Measurements from ENCODE around the gene CDC14A.
A peak's percentile ranks its signal among the peaks of the same experiment; 100 is the strongest.

Gene CDC14A

DNA sequence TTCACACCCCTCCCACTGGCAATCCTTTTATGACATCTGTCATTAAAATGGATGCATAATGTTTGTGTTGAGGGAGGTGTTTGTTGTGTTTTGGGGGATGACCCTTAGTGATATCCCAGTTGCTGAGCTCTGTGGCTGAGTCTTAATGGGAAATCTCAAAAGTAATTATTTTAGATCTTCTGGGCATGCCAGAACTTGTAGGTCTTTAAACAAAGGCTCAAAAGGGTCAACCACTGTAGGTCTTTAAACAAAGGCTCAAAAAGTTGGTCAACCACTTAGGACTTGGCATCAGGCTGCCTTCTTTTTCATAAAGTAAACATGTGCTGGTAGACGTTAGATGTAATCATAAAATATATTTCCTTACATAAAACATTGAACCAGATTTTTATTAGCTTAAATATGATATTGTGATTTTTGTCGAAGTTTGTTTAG lies 78.0 kb downstream of the CDC14A start:
- no peak for ATAC-seq
- peaks cover 24% of the 10 kb centered on the region for H3K4me1 Mint-ChIP-seq
- H3K27ac Mint-ChIP-seq, result no peak overlapping the region
- H3K4me3 Mint-ChIP-seq, result no peak overlapping the region
- peaks cover 14% of the 10 kb centered on the region for H3K36me3 Mint-ChIP-seq
- H3K27me3 Mint-ChIP-seq, result no peaks in the 10 kb centered on the region
- H3K9me3 Mint-ChIP-seq, result no peaks in the 10 kb centered on the region

DNA sequence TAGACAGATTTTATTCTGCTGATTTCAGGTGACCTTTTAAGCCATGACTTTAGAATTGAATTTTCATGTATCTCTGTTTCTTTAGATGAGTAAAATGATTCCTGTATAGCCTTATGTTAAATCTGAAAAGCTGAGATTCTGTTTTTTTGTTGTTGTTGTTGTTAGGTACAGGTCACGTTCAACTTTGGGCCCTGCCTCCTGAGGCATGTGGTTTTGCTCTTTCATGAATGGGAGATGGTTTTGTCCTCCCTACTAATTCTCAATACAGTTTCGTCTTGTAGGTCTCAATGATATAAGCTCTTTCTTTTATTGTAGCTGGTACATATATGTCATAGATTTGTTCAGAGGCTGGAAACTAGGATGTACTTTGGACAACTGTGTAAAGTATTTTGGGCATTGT lies 79.6 kb downstream of the CDC14A start:
- H3K4me3 Mint-ChIP-seq, result no peak overlapping the region
- H3K27me3 Mint-ChIP-seq, result no peaks in the 10 kb centered on the region
- no peak overlapping the region for H3K27ac Mint-ChIP-seq
- no peak for ATAC-seq
- H3K4me1 Mint-ChIP-seq, result peaks cover 20% of the 10 kb centered on the region
- peaks cover 15% of the 10 kb centered on the region for H3K36me3 Mint-ChIP-seq
- no peaks in the 10 kb centered on the region for H3K9me3 Mint-ChIP-seq

DNA sequence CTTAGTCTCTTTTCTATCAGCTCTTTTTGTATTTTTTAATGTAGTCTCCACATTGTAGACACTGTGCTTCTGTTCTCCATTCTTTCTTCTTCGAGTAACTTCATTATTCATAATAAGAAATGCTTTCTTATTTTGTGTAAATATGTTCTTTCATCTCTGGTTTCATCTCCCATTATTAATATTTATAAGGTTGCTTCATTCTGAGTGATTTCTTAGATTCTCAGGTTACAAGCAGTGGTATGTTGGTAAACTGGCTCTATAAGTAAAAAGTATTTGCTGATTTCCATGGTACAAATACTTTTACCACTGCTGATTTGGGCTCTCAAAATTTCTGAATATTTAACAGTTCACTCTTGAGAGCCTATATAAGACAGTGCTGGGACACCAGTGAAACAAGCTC lies 81.3 kb downstream of the CDC14A start:
- H3K27ac Mint-ChIP-seq, result no peak overlapping the region
- peaks cover 14% of the 10 kb centered on the region for H3K4me1 Mint-ChIP-seq
- peaks cover 15% of the 10 kb centered on the region for H3K36me3 Mint-ChIP-seq
- H3K9me3 Mint-ChIP-seq, result no peaks in the 10 kb centered on the region
- ATAC-seq, result no peak
- no peak overlapping the region for H3K4me3 Mint-ChIP-seq
- no peaks in the 10 kb centered on the region for H3K27me3 Mint-ChIP-seq

- Mint-ChIP-seq H3K27ac (no peak overlapping the region), H3K9me3 (no peaks in the 10 kb centered on the region), H3K4me3 (no peak overlapping the region), H3K4me1 (peaks cover 24% of the 10 kb centered on the region), H3K36me3 (peaks cover 15% of the 10 kb centered on the region), H3K27me3 (no peaks in the 10 kb centered on the region)
- no peak for ATAC-seq
Observed at GRCh38 chr1:100434831-100435230, 82.5 kb downstream of the CDC14A start.

- no peak for ATAC-seq
- Mint-ChIP-seq H3K27ac (peak overlapping the region; percentile 72), H3K27me3 (no peaks in the 10 kb centered on the region), H3K9me3 (no peaks in the 10 kb centered on the region), H3K4me1 (peaks cover 29% of the 10 kb centered on the region), H3K36me3 (peaks cover 15% of the 10 kb centered on the region), H3K4me3 (no peak overlapping the region)
Observed at GRCh38 chr1:100438375-100438774, 86.1 kb downstream of the CDC14A start.

GRCh38 chr1:100438789-100439188 lies 86.5 kb downstream of the CDC14A start:
- Mint-ChIP-seq H3K4me3 (no peak overlapping the region), H3K4me1 (peaks cover 29% of the 10 kb centered on the region), H3K9me3 (no peaks in the 10 kb centered on the region), H3K36me3 (peaks cover 15% of the 10 kb centered on the region), H3K27ac (peak overlapping the region; percentile 72), H3K27me3 (no peaks in the 10 kb centered on the region)
- ATAC-seq, result no peak

GRCh38 chr1:100440075-100440809 lies 87.9 kb downstream of the CDC14A start:
- Mint-ChIP-seq H3K4me1 (peaks cover 27% of the 10 kb centered on the region), H3K9me3 (no peaks in the 10 kb centered on the region), H3K27ac (peak overlapping the region; percentile 72), H3K27me3 (no peaks in the 10 kb centered on the region), H3K36me3 (peaks cover 16% of the 10 kb centered on the region), H3K4me3 (no peak overlapping the region)
- ATAC-seq, result no peak

DNA sequence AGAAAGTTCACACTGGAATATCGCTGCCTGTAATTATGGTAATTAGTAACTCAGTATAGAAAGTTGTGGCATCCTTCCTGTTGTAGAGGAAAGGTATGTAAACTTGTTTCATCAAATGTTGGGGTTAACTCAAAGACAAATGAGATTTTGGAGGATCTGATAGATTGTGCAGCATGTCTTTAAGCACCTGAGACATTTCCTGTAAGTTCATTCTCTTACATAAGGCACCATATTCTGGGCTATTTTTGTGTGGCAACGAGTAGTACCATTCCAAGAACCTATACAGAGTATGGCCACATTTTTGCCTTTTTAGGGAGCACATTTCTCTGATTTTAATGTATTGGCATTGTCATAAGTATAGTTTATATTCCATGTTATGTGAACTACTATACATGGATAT lies 88.8 kb downstream of the CDC14A start:
- H3K4me1 Mint-ChIP-seq, result peaks cover 31% of the 10 kb centered on the region
- ATAC-seq, result no peak
- no peak overlapping the region for H3K27ac Mint-ChIP-seq
- H3K36me3 Mint-ChIP-seq, result peaks cover 19% of the 10 kb centered on the region
- H3K27me3 Mint-ChIP-seq, result no peaks in the 10 kb centered on the region
- H3K4me3 Mint-ChIP-seq, result no peak overlapping the region
- no peaks in the 10 kb centered on the region for H3K9me3 Mint-ChIP-seq

GRCh38 chr1:100441651-100442050 lies 89.3 kb downstream of the CDC14A start:
- peaks cover 19% of the 10 kb centered on the region for H3K36me3 Mint-ChIP-seq
- no peak overlapping the region for H3K4me3 Mint-ChIP-seq

GRCh38 chr1:100443811-100444571 lies 91.7 kb downstream of the CDC14A start:
- Mint-ChIP-seq H3K27ac (peak overlapping the region; percentile 78), H3K4me3 (peak overlapping the region; percentile 25), H3K36me3 (peaks cover 19% of the 10 kb centered on the region), H3K9me3 (no peaks in the 10 kb centered on the region), H3K4me1 (peaks cover 27% of the 10 kb centered on the region), H3K27me3 (no peaks in the 10 kb centered on the region)
- ATAC-seq, result peak; percentile 55

More at GRCh38 chr1:100441651-100442050, 89.3 kb downstream of the CDC14A start:
- Mint-ChIP-seq H3K27me3 (no peaks in the 10 kb centered on the region), H3K9me3 (no peaks in the 10 kb centered on the region), H3K4me1 (peaks cover 31% of the 10 kb centered on the region), H3K27ac (no peak overlapping the region)
- no peak for ATAC-seq

GRCh38 chr1:100445565-100445964 lies 93.3 kb downstream of the CDC14A start:
- H3K27ac Mint-ChIP-seq, result peak overlapping the region; percentile 78
- no peak for ATAC-seq
- peaks cover 24% of the 10 kb centered on the region for H3K36me3 Mint-ChIP-seq
- H3K27me3 Mint-ChIP-seq, result no peaks in the 10 kb centered on the region
- H3K4me1 Mint-ChIP-seq, result peaks cover 16% of the 10 kb centered on the region
- no peaks in the 10 kb centered on the region for H3K9me3 Mint-ChIP-seq
- no peak overlapping the region for H3K4me3 Mint-ChIP-seq

DNA sequence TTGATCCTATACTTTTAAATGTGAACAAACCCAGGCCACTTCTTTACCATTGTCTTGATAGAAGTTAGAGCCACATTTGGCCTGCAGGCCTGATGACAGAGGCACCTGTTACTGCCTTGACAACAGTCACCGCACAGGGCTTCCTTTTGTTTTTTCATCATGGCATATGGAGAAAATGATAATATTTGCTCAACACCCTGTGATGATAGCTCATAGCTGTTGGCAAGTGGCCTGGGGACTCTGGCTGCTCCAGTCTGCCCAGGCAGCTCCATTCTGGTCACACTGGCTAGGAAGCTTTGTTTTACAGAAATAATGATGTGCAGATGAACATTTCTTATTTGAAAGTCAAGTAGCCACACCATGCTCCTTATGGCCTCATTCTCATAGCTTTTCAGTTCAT lies 96.1 kb downstream of the CDC14A start:
- no peak overlapping the region for H3K27ac Mint-ChIP-seq
- H3K4me3 Mint-ChIP-seq, result no peak overlapping the region
- peaks cover 31% of the 10 kb centered on the region for H3K36me3 Mint-ChIP-seq
- no peak for ATAC-seq
- no peaks in the 10 kb centered on the region for H3K27me3 Mint-ChIP-seq
- no peaks in the 10 kb centered on the region for H3K9me3 Mint-ChIP-seq
- peaks cover 27% of the 10 kb centered on the region for H3K4me1 Mint-ChIP-seq

DNA sequence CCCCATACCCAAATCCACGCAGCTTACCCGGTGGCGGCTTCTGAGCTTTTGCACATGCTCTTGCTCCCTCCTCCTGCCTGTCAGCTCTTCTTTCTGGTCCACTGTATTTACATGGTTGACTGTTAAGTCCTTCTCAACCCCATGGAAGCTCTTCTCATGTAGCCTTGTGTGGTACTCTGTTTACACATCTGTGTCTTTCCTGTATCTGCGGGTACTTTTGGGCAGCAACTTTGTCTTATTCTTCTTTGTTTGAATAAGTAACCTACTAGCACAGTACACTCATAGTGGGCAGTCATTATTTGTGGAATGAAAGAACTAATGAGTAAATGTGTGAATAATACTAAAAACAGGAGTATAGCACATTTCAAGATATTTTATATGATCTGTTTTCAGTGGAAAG lies 97.2 kb downstream of the CDC14A start:
- Mint-ChIP-seq H3K4me1 (peaks cover 20% of the 10 kb centered on the region), H3K4me3 (no peak overlapping the region), H3K9me3 (no peaks in the 10 kb centered on the region), H3K36me3 (peaks cover 24% of the 10 kb centered on the region), H3K27ac (peak overlapping the region; percentile 13), H3K27me3 (no peaks in the 10 kb centered on the region)
- no peak for ATAC-seq

- Mint-ChIP-seq H3K4me3 (no peak overlapping the region), H3K36me3 (peaks cover 12% of the 10 kb centered on the region), H3K9me3 (no peaks in the 10 kb centered on the region), H3K27ac (peak overlapping the region; percentile 51), H3K4me1 (peaks cover 11% of the 10 kb centered on the region), H3K27me3 (no peaks in the 10 kb centered on the region)
- peak; percentile 66 for ATAC-seq
Observed at GRCh38 chr1:100452641-100453040, 100.3 kb downstream of the CDC14A start.

- Mint-ChIP-seq H3K9me3 (no peaks in the 10 kb centered on the region), H3K27ac (no peak overlapping the region), H3K4me3 (no peak overlapping the region), H3K4me1 (peaks cover 25% of the 10 kb centered on the region), H3K27me3 (no peaks in the 10 kb centered on the region), H3K36me3 (peaks cover 6% of the 10 kb centered on the region)
- no peak for ATAC-seq
Observed at GRCh38 chr1:100455478-100456072, 103.3 kb downstream of the CDC14A start.
